DMS153 (cell line): ENCODE data around the gene RNF141.

Source experiments
- DNase-seq: peaks from one replicate; lab custom pipeline; 2025; lab: John Stamatoyannopoulos, UW

RNF141 gene, protein sequence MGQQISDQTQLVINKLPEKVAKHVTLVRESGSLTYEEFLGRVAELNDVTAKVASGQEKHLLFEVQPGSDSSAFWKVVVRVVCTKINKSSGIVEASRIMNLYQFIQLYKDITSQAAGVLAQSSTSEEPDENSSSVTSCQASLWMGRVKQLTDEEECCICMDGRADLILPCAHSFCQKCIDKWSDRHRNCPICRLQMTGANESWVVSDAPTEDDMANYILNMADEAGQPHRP

DNA sequence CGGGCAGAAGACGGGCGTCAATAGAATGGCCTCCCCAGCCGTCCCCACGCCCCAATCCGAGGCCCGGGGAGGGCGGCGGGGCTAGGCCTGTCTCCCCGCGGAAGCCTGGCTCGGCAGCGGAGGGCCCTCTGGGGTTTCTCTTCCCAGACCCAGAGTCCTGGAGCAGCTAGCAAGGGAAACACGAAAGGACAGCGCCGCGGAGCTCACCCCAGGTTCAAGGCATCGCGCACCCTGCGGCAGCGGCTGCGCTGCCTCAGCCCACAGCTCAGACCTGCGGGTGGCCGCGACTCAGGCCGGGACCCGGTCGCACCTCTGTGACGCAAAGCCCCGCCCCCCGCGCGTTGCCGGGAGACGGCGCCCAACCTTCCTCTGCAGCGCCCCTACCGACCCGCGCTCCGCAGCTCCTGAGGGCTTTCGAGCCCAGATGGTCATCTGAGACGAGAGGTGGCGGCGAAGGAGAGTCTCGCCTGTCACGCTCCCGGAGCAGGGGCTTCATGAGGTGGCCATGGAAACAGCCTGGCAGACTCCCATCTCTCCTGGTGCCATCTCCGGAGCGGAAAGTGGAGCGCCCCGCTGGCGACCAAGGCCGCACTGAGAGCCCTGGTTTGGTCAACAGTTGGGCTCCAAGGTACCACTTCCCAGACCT lies at the start of gene RNF141:
RNF141 (minus strand) TSS at position 273 of the 646 bp plus-strand sequence. CDS start 7,029 bp downstream, outside the sequence.
- DNase-seq: peak; percentile 86

DNA sequence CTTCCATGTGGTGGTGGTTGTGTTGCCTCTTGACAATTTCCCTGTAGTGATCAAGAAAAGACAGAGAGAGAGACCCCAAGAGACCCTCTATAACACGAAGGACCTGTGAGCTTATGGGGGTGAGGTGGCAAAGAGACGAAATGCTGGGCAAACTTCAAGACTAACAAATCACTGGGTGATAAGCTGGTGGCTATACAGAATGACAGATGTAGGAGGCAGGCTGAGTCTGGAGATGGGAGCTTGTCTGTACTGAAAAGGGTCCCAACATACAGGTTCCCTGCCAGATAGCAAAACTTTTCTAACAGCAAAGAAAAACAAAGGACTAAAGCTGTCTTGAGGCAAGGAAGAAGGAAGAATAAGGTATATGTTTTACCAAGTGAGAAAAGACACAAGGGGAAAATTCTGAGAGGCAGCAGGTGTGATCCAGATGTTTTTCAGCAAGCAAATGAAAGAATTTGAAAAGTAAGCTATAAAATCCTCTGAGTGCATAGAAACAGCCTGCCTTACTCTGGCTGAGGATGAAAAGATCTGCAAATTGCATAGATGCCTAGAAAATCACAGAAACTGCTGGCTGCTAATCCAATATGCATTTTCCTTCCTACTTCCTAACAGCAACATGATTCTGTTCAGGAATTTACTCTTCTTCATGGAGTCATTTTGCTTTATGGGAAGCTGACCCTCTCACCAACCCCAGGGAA lies 49.4 kb upstream of the RNF141 start:
- no peak for DNase-seq

DNA sequence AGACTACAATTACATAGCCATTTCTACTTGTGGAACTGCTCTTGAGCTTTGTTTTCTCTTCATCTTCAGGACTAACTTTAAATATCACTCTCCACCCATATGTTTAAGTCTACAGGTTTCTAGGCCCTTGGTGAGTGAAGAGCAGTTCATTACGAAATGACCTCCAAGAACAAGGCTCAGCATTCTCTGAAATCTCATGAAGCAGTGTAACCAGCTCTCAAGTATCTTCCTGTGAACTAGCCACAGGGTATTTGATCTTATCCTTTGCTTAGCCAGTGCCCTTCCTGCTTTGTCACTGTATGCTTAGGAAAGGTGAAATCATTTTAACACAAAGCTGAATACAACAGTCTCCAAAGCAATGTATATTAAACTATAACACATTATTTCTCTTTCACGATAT lies 47.9 kb upstream of the RNF141 start:
- no peak for DNase-seq

DNA sequence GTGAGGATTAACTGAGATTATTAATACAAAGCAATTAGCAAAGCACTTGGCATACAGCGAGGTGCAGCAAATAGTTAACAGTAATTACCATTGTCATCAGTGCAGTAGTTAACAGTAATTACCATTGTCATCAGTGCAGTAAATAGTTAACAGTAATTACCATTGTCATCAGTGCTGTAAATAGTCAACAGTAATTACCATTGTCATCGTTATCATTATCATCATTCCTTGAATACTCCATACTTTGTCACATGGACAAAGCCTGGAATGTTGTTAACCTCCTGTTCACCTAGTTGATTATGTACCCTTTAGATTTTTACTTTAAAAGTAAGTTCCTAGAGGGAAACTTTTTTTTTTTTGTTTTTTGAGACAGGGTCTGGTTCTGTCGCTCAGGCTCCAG lies 47.0 kb upstream of the RNF141 start:
- DNase-seq: no peak

DNA sequence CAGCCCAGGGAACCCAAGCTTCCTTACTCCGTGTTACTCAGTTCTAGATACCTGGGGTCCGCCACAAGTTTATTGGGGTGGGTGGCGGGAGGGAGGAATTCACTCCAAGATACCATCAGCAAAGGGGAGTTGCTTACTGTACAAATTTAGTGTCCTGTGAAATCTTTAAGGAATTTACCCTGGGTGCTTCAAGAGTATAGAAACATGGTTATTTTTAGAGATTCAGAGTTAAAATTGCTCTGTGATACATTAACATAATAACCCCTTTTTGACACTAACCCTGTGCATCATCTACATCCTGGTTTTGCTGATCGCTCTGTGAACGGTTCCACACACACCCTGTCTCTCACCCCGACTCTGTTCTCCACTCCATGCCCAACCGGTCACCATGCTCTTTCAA lies 46.4 kb upstream of the RNF141 start:
- no peak for DNase-seq

DNA sequence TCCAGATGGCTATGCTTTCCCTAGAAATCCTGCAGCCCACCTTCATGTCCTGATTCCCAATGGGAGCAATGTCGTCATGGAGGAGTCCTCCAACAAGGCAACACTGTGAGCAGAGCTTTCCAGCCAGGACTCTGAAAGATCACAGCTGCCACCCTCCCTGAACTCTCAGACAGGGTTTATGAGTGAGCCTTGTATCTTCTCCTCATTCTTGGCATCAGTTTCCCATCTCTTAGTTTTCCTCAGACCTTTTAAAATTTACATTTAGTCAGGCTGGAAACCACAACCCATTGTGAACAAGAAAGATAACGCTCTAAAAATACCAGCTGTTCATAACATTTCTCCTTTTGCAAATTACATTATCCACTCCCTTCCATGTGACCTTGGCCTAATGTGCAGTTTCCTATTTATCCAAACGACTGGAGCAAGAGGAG lies 43.1 kb upstream of the RNF141 start:
- DNase-seq: no peak

DNA sequence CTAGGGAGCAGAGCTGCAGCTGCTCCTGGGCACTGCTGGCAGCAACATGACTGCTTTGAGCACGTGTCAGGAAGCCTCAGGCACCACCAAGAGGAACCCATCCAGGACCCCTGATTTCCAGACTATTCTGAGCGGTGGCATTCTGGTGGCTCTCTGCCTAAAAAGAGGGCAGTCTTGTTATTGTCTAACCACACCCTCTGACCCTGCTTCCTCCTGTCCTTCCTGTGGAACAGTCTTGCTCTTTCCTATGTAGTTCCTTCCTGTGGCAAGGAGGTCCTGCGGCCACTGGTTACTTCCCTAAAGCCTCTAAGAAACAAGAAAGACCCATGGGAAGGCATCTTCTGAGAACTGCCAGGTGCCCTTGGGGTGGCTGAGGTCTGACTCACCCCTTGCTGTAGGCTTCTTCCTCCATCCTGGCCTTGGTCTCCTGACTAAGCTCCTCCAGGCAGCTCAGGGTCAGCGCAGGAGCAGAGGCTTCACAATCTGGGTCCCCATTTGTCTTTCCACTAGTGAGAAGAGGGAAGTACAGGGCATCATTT lies 40.6 kb upstream of the RNF141 start:
- no peak for DNase-seq

DNA sequence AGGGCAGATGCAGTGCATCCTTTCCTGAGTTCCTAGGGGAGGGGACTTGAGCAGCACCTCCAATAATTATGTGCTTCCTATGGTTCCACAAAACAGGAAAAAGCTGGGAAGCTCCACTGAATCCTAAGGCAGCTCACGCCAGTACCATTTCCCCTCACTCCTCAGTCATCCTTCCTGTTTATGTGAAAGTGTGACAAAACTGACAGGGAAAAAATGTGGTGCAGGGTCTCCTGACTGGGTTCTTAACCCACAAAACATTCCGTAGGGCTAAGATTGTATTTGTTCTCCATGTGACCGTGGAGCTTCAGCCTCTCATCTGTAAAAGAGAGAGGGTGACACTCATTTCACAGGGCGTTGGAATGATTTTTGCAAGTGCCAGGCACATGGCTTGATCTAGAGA lies 39.6 kb upstream of the RNF141 start:
- DNase-seq: no peak

DNA sequence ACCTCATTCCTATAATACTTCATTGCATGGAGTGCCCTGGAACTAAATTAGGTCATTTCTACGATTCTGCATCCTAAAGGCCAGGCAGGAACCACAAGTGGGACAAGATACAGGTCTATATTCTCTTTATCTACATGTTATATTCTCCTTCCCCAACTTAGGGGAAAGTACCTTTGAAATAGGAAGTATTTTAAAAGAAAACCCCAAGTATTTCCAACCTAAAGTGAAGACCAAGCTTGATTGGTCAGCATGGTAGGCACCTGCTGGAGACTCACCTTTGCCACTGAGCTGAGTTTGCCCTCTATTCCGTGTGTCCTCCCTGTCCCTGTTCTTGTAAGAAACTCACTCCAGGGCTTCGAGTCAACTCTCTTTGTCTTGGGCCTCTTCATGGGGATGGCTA lies 38.7 kb upstream of the RNF141 start:
- no peak for DNase-seq

DNA sequence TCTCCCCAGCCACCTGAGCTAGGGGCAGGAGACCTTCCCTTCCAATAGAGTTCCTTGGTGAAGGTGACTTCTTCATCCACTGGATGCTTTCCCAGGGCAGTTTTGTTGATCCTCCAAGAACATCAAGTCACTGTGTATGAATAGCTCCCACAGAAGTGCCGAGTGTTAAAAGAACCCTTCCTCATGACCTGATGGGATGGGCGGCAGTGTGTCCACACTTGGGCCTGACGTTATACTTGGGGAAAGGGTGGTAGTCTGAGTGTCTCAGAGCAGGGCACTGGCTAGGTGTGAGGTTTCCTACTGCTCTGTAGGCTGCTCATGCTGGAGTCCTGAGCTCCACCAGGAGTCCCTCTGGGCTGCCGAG lies 35.0 kb upstream of the RNF141 start:
- DNase-seq: no peak

DNA sequence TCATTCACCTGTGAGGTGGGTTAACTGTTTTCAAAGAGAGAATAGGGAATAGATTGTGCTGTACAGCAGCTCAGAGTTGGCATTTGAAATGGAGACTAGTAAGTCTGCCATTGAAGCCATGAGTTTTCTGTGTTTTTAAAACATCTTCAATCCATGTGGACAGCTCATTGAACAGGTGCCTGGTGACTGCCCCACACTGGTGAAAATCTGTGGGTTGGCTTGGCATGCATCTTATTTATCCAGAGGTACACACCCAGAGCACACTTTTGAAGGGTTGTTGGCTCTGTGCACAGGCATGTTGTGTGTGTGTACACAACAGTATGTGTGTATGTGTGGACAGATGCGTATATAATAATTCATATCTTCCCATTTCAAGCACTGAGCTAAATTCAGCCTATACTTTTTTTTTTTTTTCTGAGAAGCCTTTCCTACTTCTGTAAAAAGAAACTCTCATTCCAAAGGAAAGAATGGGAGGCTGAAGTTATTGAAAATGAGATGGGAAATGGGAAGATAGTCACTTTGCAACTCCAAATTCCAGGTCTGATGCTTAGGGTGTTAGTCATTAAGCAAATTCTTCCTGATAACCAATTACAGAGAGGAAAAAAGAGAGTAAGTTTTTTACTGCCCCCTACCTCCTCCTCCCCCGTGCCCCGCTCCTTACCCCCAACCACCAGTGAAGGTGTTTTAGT lies 34.5 kb upstream of the RNF141 start:
- DNase-seq: no peak

DNA sequence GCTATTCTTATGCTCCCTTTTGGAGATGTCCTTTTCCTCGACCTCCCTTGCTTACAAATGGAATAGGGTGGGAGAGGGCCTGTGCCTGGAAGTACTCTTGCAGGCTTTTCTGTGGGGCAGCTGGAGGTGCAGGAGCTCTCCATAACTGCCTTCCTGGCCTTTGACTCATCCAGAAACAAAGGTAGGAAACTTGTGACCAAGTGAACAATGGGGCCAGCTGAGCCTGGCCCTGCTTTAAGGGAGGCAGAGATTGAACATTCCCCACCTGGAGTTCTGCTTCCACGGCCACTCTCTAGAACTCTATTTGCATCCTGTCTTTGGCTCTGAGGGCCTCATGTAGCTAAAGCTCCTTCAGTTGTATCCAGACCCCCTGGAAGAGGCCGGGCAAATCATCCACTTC lies 32.6 kb upstream of the RNF141 start:
- no peak for DNase-seq

DNA sequence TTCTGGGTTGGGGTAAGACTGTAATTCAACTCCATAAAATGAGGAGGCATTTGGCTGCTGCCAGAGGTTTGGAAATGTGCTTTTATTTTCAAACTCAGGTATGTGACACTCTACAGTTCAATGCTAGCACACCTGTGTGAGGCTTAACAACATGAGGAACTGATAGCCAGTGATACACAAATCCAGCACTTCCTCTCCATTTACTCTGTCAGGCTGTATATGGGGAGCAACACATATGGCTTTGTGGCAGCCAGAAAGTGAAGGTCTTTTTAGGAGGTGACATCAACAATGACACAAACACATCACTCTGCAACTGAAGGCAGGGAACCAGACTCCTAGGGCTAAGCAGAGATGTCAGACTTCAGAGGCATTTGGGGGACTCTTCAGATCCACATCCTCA lies 32.0 kb upstream of the RNF141 start:
- no peak for DNase-seq

DNA sequence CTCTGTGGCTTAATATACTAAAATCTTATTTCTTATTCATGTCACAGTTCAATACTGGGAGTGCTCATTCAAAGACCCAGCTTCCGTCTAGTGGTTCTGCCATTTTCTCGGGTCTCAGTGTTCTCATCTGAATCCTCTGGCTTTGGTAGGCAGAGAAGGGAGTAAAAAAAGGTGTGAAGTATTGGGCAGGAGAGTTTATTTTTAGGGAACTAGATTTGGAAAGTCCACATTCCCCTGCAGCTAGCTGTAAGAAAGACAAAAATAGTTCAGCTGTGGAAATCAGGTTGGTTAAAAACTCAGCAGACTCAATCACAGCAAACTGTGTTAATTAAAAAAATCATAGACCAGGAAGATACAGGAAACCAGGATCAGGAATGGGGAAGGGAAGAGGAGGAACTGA lies 31.5 kb upstream of the RNF141 start:
- DNase-seq: no peak

DNA sequence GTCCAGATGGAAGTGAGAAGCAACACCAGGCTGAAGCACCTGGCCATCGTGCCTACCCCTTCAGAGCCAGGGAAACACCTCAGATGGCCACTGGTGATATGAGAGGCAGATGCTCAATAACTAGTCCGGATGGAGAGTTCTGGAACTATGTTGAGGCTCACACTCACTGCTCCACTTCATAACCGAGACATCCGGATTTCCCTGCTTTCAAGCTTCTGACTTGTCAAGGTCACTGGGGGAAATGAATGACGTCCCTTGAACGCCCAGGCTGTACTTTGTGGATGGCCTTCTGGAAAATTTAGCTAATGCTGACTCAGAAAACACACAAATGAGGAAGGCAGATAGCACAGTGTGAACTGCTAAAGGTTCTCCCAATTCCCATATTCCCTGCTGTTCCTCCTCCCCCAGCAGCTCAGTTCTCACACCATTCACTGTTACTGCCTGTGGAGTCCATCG lies 27.5 kb upstream of the RNF141 start, which contains the start of gene LYVE1:
LYVE1 (minus strand) TSS at position 180 of the 456 bp plus-strand sequence; CDS start at position 47, 133 bp downstream.
- DNase-seq: no peak

DNA sequence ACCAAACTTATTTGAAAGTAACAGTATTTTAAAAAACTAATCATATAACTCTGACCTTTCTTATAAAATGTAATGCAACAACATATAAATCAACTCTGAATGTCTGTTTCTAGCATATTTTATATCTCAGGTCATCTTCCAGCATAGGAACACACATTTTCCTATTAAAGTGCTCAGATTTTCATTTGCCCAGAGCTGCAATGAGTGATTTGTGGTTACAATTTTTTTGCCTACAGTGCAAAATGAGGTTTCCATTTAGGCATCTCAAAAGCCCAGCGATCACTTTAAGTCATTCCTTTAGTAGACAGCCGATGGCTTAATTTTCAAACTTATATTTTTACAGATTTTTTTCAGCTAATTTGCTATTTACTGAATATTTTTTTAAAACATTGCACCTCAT lies 26.5 kb upstream of the RNF141 start:
- no peak for DNase-seq

DNA sequence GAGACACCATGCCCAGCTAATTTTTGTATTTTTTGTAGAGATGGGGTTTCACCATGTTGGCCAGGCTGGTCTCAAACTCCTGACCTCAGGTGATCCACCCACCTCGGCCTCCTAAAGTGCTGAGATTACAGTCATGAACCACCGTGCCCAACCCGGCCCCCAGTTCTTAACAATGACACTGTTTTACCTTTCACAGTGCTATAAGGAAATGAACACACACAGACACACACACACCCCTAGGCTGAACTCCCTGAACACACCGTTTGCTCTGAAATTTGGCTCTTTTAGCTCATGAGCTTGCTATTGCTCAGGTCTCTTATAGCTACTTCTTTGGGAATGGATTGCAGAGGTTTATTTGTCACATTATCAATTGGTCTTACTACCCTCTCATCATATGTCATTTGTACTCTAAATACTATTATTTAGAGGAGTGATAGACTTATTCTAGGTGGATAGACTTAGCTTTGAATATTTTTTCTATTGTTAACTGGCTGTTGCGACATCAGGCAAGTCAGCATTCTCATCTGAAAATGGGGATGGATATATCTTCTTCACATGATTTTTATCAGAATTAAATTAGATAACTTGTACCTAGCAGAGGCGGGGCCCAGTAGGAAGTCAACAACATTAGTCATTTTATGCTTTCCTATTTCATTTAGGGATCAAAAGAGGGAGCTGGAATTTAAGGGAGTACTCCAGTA lies 25.4 kb upstream of the RNF141 start:
- DNase-seq: no peak

DNA sequence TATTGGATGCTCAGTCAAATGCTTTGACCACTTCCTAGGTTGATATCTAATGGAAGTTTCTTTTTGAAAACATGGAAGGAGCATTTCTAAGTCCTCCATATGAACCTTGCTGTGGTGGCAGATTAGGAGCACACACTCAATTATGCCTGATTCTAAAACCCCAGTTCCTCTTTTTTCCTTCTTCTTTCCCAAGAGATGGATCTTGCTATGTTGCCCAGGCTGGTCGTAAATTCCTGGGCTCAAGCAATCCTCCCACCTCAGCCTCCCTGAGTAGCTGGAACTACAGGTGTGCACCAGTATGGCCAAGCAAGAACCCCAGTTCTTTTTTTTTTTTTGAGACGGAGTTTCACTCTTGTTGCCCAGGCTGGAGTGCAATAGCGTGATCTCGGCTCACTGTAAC lies 24.5 kb upstream of the RNF141 start:
- DNase-seq: no peak

DNA sequence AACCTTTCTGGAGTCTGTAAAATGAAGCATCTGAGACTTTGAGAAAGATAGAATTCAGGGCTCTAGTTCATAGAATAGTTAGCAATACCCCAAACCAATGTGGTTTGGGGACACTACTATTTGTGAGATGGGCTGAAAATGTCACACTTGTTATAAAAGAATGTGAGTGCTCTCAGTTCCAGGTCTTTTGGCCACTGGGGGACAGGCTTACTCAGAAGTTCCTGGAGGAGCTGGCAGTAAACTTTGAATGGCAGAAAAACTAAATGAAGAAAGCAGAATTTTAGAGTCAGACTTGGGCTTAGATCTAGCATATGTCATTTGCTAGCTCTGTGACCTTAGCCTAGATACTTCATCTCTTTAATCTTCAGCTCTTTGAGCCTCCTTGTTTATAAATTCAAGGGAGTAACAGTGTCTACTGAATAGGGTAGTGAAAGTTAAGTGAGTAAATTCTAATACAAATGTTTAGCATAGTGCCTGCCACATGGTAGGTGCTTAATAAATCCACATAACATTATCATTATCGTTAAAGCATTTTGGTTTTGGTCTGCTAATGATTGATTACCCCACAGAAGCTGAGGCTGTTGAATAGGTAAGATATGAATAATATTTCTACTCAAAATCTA lies 23.8 kb upstream of the RNF141 start:
- DNase-seq: no peak

DNA sequence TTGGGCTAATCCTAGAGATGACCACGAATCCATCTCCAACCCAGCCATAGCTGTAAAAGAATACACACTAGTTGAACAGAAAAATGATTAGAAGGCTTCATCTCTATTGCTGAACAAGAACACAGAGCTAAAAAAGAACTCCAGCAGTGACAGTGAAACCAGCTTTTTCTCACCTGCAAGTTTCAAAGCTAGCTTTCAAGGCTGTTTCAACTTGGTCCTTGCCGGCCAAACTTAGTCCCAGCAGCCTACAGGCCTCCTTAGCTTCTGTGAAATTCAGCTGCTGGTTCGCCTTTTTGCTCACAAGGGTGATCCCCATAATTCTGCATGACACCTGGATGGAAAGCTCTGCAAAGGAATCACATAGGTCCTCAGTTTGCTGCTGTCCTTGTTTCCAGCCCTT lies 23.0 kb upstream of the RNF141 start:
- DNase-seq: no peak

DNA sequence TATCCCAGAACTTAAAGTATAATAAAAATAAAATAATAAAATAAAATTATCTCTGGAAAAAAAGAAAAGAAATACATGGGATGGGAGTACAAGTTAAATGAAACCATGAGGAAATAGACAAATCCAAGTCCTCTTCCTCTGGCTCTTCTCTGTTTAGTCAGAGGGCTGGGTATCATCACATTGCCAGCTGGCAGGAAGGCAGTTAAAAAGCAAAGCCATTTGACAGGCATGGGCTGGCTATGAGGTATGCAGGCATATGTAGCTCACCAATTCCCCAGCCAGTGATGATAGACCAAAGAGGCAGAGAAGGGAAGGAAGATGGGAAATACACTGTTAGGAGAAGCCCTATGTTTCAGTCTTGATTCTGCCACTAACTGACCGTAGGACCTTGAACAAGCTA lies 21.0 kb upstream of the RNF141 start:
- no peak for DNase-seq
